B cell (primary cell): ENCODE results near the gene ITGA5. TPM values are rescaled to one million over a fixed set of nuclear protein-coding genes. Genes with fewer than 3 reads are reported as not detected.

Source experiments
- ATAC-seq: fragments of 200-7000 bp; cut with Tn5 transposase; one replicate; pipeline ENCODE4 v1.10.0; 2021; ENCODE audit warnings: low read depth, mild to moderate bottlenecking, moderate number of reproducible peaks, moderate library complexity
- CTCF ChIA-PET: fragments of 350-600 bp; sonication (Branson Sonifier 250); formaldehyde crosslinking; loops from one replicate; lab custom pipeline; 2021; ENCODE audit warnings: antibody characterized with exemption, inconsistent platforms; lab: Charles Lee
- POLR2A ChIA-PET: fragments of 350-600 bp; sonication (Branson Sonifier 250); formaldehyde crosslinking; loops from one replicate; lab custom pipeline; 2021; ENCODE audit warnings: antibody characterized with exemption; lab: Charles Lee
- DNase-seq: peaks from one replicate; pipeline ENCODE4 v3.0.0; 2013
- H2AFZ ChIP-seq: 2 replicates; pipeline ENCODE4 v1.6.1; 2012; ENCODE audit warnings: mild to moderate bottlenecking, low read depth, low read length; ENCODE audit not compliant: insufficient read depth, poor library complexity, severe bottlenecking
- H3K27ac ChIP-seq, 2 donors: 1 replicate in 1 of 2; 2 replicates in 1 of 2; pipeline ENCODE4 v1.5.1; 2012 to 2013; ENCODE audit warnings: low read length in 2 of 2, mild to moderate bottlenecking in 2 of 2, moderate library complexity in 1 of 2
- H3K27me3 ChIP-seq, 4 experiments: fragments of 200-600 bp in 1 of 4; sonication (generic) in 1 of 4; replicated peaks in 1 of 4; 1 replicate in 2 of 4; 2 replicates in 2 of 4; pipeline versions ENCODE4 v1.6.1 to v1.7.0; 2013 to 2016; ENCODE audit warnings: low read length in 3 of 4, mild to moderate bottlenecking in 2 of 4, mixed read lengths in 1 of 4, moderate library complexity in 1 of 4; ENCODE audit not compliant: insufficient read depth in 4 of 4, control insufficient read depth in 3 of 4; ENCODE audit errors: control extremely low read depth in 1 of 4
- H3K36me3 ChIP-seq, 2 experiments: replicated peaks in 1 of 2; 1 replicate in 1 of 2; 2 replicates in 1 of 2; pipeline versions ENCODE4 v1.6.1 to v1.7.1; 2013; ENCODE audit warnings: low read length in 1 of 2; ENCODE audit not compliant: insufficient read depth in 2 of 2, control insufficient read depth in 1 of 2; ENCODE audit errors: control extremely low read depth in 1 of 2, extremely low read depth in 1 of 2
- H3K4me1 ChIP-seq, 2 donors: fragments of 200-600 bp in 1 of 2; sonication (generic) in 1 of 2; 1 replicate in 1 of 2; 2 replicates in 1 of 2; pipeline versions ENCODE4 v1.5.1 to v1.6.1; 2013 to 2017; ENCODE audit warnings: low read length in 2 of 2; ENCODE audit not compliant: control insufficient read depth in 2 of 2, insufficient read depth in 2 of 2
- H3K4me2 ChIP-seq: replicated peaks from 2 replicates; pipeline ENCODE3; 2012; ENCODE audit warnings: mild to moderate bottlenecking, low read depth, low read length; ENCODE audit not compliant: poor library complexity, severe bottlenecking
- H3K4me3 ChIP-seq, 5 experiments: fragments of 200-600 bp in 1 of 5; sonication (generic) in 1 of 5; 1 replicate in 3 of 5; 2 replicates in 2 of 5; pipeline versions ENCODE4 v1.5.1 to v1.7.0; 2011 to 2016; ENCODE audit warnings: low read length in 4 of 5, mild to moderate bottlenecking in 4 of 5, low read depth in 2 of 5, control low read depth in 1 of 5, moderate library complexity in 1 of 5; ENCODE audit not compliant: insufficient read depth in 1 of 5; ENCODE audit errors: control extremely low read depth in 1 of 5, extremely low read depth in 1 of 5
- H3K79me2 ChIP-seq: fragments of 200-600 bp; sonication (generic); one replicate; pipeline ENCODE4 v1.6.0; 2016; ENCODE audit warnings: low read length; ENCODE audit not compliant: control insufficient read depth, insufficient read depth
- H3K9ac ChIP-seq: fragments of 200-600 bp; sonication (generic); 2 replicates; pipeline ENCODE4 v1.6.1; 2017; ENCODE audit warnings: mild to moderate bottlenecking, low read length, moderate library complexity
- H3K9me3 ChIP-seq, 3 donors: one replicate each; pipeline versions ENCODE4 v1.6.1 to v1.7.1; 2013; ENCODE audit warnings: low read length in 2 of 3; ENCODE audit not compliant: control insufficient read depth in 2 of 3, insufficient read depth in 1 of 3; ENCODE audit errors: control extremely low read depth in 1 of 3
- H4K20me1 ChIP-seq: 2 replicates; pipeline ENCODE4 v1.6.0; 2012; ENCODE audit warnings: mild to moderate bottlenecking, low read length; ENCODE audit not compliant: insufficient read depth, control insufficient read depth, poor library complexity, severe bottlenecking
- H3K27ac Mint-ChIP-seq: one replicate; pipeline ENCODE4 v1.8.0; 2021; ENCODE audit warnings: mixed read lengths
- H3K27me3 Mint-ChIP-seq: one replicate; pipeline ENCODE4 v1.8.0; 2021; ENCODE audit warnings: mixed read lengths
- H3K4me1 Mint-ChIP-seq: one replicate; pipeline ENCODE4 v1.8.0; 2021; ENCODE audit warnings: mixed read lengths
- H3K4me3 Mint-ChIP-seq: one replicate; pipeline ENCODE4 v1.8.0; 2021; ENCODE audit warnings: mixed read lengths
- H3K9me3 Mint-ChIP-seq: one replicate; pipeline ENCODE4 v1.8.0; 2022; ENCODE audit warnings: mixed read lengths; ENCODE audit not compliant: insufficient read depth
- EZH2 ChIP-seq: IDR thresholded peaks from 2 replicates; pipeline ENCODE4 v1.6.1; 2012; ENCODE audit warnings: borderline replicate concordance, low read depth, mild to moderate bottlenecking, moderate library complexity, low read length; ENCODE audit not compliant: insufficient read depth, poor library complexity, severe bottlenecking
- WGBS: methylation state at CpG from one replicate; pipeline ENCODE4 v1.1.5; 2013; ENCODE audit warnings: missing lambda C conversion rate; ENCODE audit not compliant: insufficient coverage; 5-methylcytosine and 5-hydroxymethylcytosine counted together
- intact Hi-C: fragments of 100-400 bp; cut with micrococcal nuclease; formaldehyde crosslinking; loops from one replicate; pipeline ENCODE4 v1.10.0; 2022
- polyA plus RNA-seq: library from polyadenylated mRNA; depleted of rRNA; stranded (reverse); fragments of >200 nt; gene quantifications from 2 replicates; pipeline ENCODE4 v1.2.3, GENCODE V29; 2012
- total RNA-seq, 2 donors: library from RNA; stranded (reverse); fragments of 120-200 nt in 1 of 2; gene quantifications; 1 replicate in 1 of 2; 2 replicates in 1 of 2; pipeline versions ENCODE4 v1.2.3 to v1.2.4, GENCODE V29; 2013 to 2022
- TF ChIP-seq, protein P1 (sequence below): fragments of 200-600 bp; IDR thresholded peaks from one replicate; pipeline ENCODE4 v1.8.0; 2022; ENCODE audit warnings: antibody characterized with exemption, mild to moderate bottlenecking

Gene ITGA5
- total and polyA plus RNA-seq, 2 donors (not counting 1 experiment from before 2014, with no cell fraction given), result 3.6 to 6.1 TPM

DNA sequence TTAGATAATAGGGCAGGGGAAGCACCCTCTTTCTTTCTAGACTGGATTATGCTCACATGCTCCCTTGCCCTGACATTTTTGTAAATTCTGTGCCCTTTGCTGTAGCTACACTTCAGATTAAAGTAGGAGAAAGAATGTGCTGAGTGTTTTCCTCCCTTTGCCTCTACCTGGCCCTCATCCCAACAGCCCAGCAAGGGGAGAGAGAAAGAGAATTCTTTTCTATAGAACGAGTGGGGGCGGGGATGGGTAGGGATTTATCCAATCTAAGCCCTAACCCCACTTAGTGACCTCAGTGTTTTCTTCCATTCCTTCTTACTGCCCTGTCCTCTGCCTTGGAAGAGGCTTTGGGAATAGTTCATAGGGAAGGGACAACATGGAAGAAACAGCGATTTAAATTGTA, 68.3 kb downstream of the ITGA5 start:
- H3K9ac ChIP-seq, result no peak overlapping the region
- peaks cover 4% of the 10 kb centered on the region in 2 donors for H3K4me1 ChIP-seq
- ChIA-PET CTCF (interaction anchor here (0.8 to 3.4 kb wide), 3 partner anchors 10 to 102 kb away, joined by 3 to 9 read pairs (median 4); no protein-coding TSS in a partner anchor), POLR2A (no interaction called here)
- no peak overlapping the region for H3K4me3 ChIP-seq
- TF ChIP-seq EZH2, result no peak
- TF ChIP-seq, protein P1, sequence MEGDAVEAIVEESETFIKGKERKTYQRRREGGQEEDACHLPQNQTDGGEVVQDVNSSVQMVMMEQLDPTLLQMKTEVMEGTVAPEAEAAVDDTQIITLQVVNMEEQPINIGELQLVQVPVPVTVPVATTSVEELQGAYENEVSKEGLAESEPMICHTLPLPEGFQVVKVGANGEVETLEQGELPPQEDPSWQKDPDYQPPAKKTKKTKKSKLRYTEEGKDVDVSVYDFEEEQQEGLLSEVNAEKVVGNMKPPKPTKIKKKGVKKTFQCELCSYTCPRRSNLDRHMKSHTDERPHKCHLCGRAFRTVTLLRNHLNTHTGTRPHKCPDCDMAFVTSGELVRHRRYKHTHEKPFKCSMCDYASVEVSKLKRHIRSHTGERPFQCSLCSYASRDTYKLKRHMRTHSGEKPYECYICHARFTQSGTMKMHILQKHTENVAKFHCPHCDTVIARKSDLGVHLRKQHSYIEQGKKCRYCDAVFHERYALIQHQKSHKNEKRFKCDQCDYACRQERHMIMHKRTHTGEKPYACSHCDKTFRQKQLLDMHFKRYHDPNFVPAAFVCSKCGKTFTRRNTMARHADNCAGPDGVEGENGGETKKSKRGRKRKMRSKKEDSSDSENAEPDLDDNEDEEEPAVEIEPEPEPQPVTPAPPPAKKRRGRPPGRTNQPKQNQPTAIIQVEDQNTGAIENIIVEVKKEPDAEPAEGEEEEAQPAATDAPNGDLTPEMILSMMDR, result no peak
- peaks cover 0 to 46% of the 10 kb centered on the region in 2 experiments for H3K36me3 ChIP-seq
- no peak overlapping the region for H3K27ac Mint-ChIP-seq
- H3K4me1 Mint-ChIP-seq, result peaks cover 8% of the 10 kb centered on the region
- H3K4me2 ChIP-seq, result no peak overlapping the region
- no peaks in the 10 kb centered on the region for H3K27me3 ChIP-seq
- H3K79me2 ChIP-seq, result no peaks in the 10 kb centered on the region
- H3K4me3 Mint-ChIP-seq, result no peak overlapping the region
- no peaks in the 10 kb centered on the region for H4K20me1 ChIP-seq
- H3K9me3 ChIP-seq, result no peaks in the 10 kb centered on the region
- H3K27ac ChIP-seq, result no peak overlapping the region
- H3K27me3 Mint-ChIP-seq, result no peaks in the 10 kb centered on the region
- DNase-seq (no peak), ATAC-seq (no peak)
- no CpG with 5 or more reads among the region's 3 CpGs for WGBS
- no peak overlapping the region for H2AFZ ChIP-seq
- no peaks in the 10 kb centered on the region for H3K9me3 Mint-ChIP-seq
- intact Hi-C loops, result no loop called here

DNA sequence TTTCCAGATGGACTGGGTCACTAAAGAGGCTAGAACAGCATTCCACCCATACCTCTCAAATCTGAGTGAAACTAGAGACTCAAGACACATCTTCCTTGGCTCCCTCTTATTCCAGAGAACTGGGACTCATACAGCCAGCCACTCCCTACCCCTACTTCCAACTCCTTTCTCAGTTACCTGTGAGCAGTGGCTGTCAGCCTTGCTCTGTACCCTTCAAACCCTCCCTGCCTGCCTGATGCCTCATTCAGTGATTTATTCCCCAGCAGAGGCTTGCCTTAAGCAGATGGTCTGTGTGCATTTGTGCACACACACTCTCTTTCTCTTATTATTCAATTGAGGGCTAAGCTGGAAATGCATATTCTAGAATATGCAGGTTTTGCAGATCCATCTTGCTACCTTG, 69.4 kb downstream of the ITGA5 start:
- DNase-seq, result no peak
- no peaks in the 10 kb centered on the region for H3K79me2 ChIP-seq
- no peak overlapping the region for H3K4me3 ChIP-seq
- H3K36me3 ChIP-seq, result peaks cover 0 to 56% of the 10 kb centered on the region in 2 experiments
- H3K4me2 ChIP-seq, result no peak overlapping the region
- no peak for TF ChIP-seq EZH2
- TF ChIP-seq, protein P1, result no peak
- Mint-ChIP-seq H3K27me3 (no peaks in the 10 kb centered on the region), H3K9me3 (no peaks in the 10 kb centered on the region), H3K4me3 (no peak overlapping the region), H3K27ac (no peak overlapping the region), H3K4me1 (peaks cover 14% of the 10 kb centered on the region)
- no peaks in the 10 kb centered on the region for H3K27me3 ChIP-seq
- no peak overlapping the region for H3K9ac ChIP-seq
- H3K9me3 ChIP-seq, result no peaks in the 10 kb centered on the region
- CTCF ChIA-PET, result interaction anchor here (1.7 to 3.4 kb wide), 2 partner anchors 11 to 101 kb away, joined by 4 to 9 read pairs; no protein-coding TSS in a partner anchor
- no peak for ATAC-seq
- no peak overlapping the region for H3K27ac ChIP-seq
- intact Hi-C loops, result no loop called here
- H4K20me1 ChIP-seq, result peaks cover 3% of the 10 kb centered on the region
- POLR2A ChIA-PET, result no interaction called here
- H2AFZ ChIP-seq, result no peak overlapping the region
- peaks cover 10 to 11% of the 10 kb centered on the region in 2 donors for H3K4me1 ChIP-seq
